GM12891 (cell line): ENCODE data around the gene CCL20.

ENCODE experiments used
- PAX5 ChIP-seq: IDR thresholded peaks from 2 replicates; pipeline ENCODE4 v1.6.1; 2011; ENCODE audit warnings: low read length, moderate library complexity, mild to moderate bottlenecking; ENCODE audit not compliant: insufficient read depth, severe bottlenecking
- POLR2A ChIP-seq: IDR thresholded peaks from 2 replicates; pipeline ENCODE4 v1.6.1; 2011; ENCODE audit warnings: low read depth, low read length, control low read depth
- POLR2AphosphoS5 ChIP-seq: IDR thresholded peaks from 2 replicates; pipeline ENCODE4 v1.6.1; 2011; ENCODE audit warnings: low read depth, low read length, control low read depth
- SPI1 ChIP-seq: IDR thresholded peaks from 2 replicates; pipeline ENCODE4 v1.6.1; 2011; ENCODE audit warnings: low read depth, low read length, control low read depth
- TAF1 ChIP-seq: IDR thresholded peaks from 2 replicates; pipeline ENCODE4 v1.6.1; 2011; ENCODE audit warnings: low read depth, low read length, control low read depth

- TF ChIP-seq POLR2A (no peak), TAF1 (no peak), POLR2AphosphoS5 (no peak), PAX5 (no peak), SPI1 (no peak)
These were observed 40.7 kb upstream of the CCL20 start for GRCh38 chr2:227772932-227773331.
